ENCODE results near the gene SAG.

The SAG gene

DNA sequence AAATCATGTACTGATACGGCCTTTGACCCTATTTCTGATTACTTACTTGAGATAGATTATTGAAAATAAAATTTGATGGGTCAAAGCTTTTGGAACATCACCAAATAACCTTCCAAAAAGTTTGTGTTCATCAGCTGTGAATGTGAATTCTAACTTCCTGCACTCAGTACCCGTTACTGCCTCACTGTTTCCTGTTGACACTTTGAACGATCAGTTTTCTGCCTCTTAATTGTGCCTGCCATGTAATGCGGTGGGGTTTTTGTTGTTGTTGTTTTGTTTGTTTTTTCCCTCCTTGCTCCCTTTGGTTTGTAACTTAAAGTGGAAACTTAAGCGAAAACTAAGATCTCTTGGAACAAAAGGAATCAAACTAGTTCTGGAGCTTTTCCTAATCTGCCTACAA is 37.2 kb upstream of the SAG start:
- Histone ChIP-seq H3K27ac (ENCODE audit: low read depth, low read length) (no peak overlapping the region), H3K36me3 (ENCODE audit: control insufficient read depth, insufficient read depth, low read length) (peaks cover 96% of the 10 kb centered on the region), H3K4me1 (ENCODE audit: control insufficient read depth, insufficient read depth, low read length) (no peaks in the 10 kb centered on the region)

DNA sequence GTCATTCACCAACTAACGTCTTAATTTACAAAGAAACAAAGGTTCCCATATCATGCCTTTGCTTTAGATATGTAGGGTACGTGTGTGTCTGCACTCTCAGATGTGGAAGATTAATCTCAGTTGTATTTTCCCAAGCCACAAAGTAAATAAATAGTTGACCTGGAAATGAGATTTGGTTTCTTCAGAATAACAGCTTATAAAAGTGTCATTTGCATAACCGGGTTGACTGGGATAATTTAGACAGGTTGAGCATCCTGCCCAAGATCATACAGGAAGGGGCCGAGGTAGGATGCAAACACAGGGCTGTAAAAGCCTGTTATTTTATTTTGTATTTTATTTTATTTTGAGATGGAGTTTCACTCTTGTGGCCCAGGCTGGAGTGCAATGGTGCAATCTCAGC is 36.7 kb upstream of the SAG start:
- H3K4me3 ChIP-seq (ENCODE audit: low read depth, low read length), result no peak overlapping the region
- no peak overlapping the region for H3K9ac ChIP-seq (ENCODE audit: low read length)
- no peaks in the 10 kb centered on the region for H3K4me1 ChIP-seq (ENCODE audit: control insufficient read depth, insufficient read depth, low read length)
- H3K27me3 ChIP-seq (ENCODE audit: control insufficient read depth, insufficient read depth, low read length), result no peaks in the 10 kb centered on the region
- H3K9me3 ChIP-seq (ENCODE audit: control insufficient read depth, insufficient read depth, low read depth, low read length), result no peaks in the 10 kb centered on the region
- H3K36me3 ChIP-seq (ENCODE audit: control insufficient read depth, insufficient read depth, low read length), result peaks cover 96% of the 10 kb centered on the region
- H3K27ac ChIP-seq (ENCODE audit: low read depth, low read length), result no peak overlapping the region

More for the DNA sequence above, 37.2 kb upstream of the SAG start:
- Histone ChIP-seq H3K4me3 (ENCODE audit: low read depth, low read length) (no peak overlapping the region), H3K9me3 (ENCODE audit: control insufficient read depth, insufficient read depth, low read depth, low read length) (no peaks in the 10 kb centered on the region), H3K9ac (ENCODE audit: low read length) (no peak overlapping the region), H3K27me3 (ENCODE audit: control insufficient read depth, insufficient read depth, low read length) (no peaks in the 10 kb centered on the region)

DNA sequence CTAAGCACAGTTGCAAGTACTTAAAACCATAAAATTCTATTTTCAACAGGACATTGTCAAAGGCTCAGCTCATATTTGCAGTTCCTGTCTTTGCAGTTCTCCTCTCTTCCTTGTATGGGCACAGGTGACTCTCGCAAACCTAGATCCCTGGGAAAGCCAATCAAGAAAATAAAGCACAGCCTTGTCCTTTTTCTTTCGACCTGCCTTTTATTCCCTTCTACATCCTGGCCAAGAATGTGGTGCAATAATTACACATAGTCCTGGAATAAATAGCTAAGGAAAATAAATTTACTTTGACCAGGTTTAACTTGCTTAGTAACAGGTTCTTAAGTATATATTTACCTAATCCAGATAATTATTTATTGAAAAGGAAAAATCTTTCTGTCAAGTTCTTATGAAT is 35.9 kb upstream of the SAG start:
- H3K9me3 ChIP-seq (ENCODE audit: control insufficient read depth, insufficient read depth, low read depth, low read length), result no peaks in the 10 kb centered on the region
- no peaks in the 10 kb centered on the region for H3K27me3 ChIP-seq (ENCODE audit: control insufficient read depth, insufficient read depth, low read length)
- H3K4me3 ChIP-seq (ENCODE audit: low read depth, low read length), result no peak overlapping the region
- no peaks in the 10 kb centered on the region for H3K4me1 ChIP-seq (ENCODE audit: control insufficient read depth, insufficient read depth, low read length)
- no peak overlapping the region for H3K9ac ChIP-seq (ENCODE audit: low read length)
- H3K27ac ChIP-seq (ENCODE audit: low read depth, low read length), result no peak overlapping the region
- peaks cover 96% of the 10 kb centered on the region for H3K36me3 ChIP-seq (ENCODE audit: control insufficient read depth, insufficient read depth, low read length)

DNA sequence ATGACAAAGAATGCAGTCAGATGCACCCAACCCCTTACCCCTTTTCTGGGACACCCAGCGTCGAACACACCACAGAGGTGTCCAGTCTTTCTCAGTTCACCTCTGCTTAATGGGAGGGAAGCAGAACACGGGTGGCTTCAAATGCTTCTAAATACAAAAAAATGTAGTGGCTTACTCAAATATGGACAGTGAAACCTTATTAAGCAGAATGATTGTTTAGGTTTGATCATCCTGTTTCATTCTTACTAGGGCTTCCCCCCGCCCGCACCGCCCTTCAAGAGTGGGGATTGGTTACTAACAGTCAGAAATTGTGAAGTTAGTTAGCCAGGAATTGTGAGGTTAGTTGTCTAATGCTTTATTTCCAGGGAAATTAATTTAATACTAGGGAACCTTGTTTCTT is 34.5 kb upstream of the SAG start:
- no peaks in the 10 kb centered on the region for H3K9me3 ChIP-seq (ENCODE audit: control insufficient read depth, insufficient read depth, low read depth, low read length)
- no peak overlapping the region for H3K9ac ChIP-seq (ENCODE audit: low read length)
- no peaks in the 10 kb centered on the region for H3K4me1 ChIP-seq (ENCODE audit: control insufficient read depth, insufficient read depth, low read length)
- no peak overlapping the region for H3K4me3 ChIP-seq (ENCODE audit: low read depth, low read length)
- no peak overlapping the region for H3K27ac ChIP-seq (ENCODE audit: low read depth, low read length)
- H3K36me3 ChIP-seq (ENCODE audit: control insufficient read depth, insufficient read depth, low read length), result peaks cover 96% of the 10 kb centered on the region
- H3K27me3 ChIP-seq (ENCODE audit: control insufficient read depth, insufficient read depth, low read length), result no peaks in the 10 kb centered on the region

DNA sequence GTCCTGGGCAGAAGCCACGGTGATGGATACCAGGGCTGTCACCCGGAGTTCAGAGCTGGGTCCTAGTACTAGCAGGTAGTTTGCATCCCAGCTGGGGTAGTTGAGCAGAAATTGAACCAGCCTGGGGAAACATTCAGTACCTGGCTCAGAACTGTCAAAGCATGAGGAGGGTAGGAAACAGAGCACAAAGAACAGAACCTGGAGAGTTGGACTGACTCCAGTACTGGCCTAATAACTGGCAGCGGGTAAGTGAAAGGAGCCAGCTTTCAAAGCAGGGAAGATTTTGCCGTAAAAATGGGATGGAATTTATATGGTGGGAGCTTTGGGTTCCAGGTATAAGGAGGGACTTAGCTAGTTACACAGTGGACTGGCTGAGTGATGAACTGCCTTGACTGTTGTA is 32.4 kb upstream of the SAG start:
- Histone ChIP-seq H3K9ac (ENCODE audit: low read length) (no peak overlapping the region), H3K4me3 (ENCODE audit: low read depth, low read length) (no peak overlapping the region), H3K9me3 (ENCODE audit: control insufficient read depth, insufficient read depth, low read depth, low read length) (no peaks in the 10 kb centered on the region), H3K27ac (ENCODE audit: low read depth, low read length) (no peak overlapping the region), H3K27me3 (ENCODE audit: control insufficient read depth, insufficient read depth, low read length) (no peaks in the 10 kb centered on the region), H3K4me1 (ENCODE audit: control insufficient read depth, insufficient read depth, low read length) (no peaks in the 10 kb centered on the region), H3K36me3 (ENCODE audit: control insufficient read depth, insufficient read depth, low read length) (peaks cover 96% of the 10 kb centered on the region)

DNA sequence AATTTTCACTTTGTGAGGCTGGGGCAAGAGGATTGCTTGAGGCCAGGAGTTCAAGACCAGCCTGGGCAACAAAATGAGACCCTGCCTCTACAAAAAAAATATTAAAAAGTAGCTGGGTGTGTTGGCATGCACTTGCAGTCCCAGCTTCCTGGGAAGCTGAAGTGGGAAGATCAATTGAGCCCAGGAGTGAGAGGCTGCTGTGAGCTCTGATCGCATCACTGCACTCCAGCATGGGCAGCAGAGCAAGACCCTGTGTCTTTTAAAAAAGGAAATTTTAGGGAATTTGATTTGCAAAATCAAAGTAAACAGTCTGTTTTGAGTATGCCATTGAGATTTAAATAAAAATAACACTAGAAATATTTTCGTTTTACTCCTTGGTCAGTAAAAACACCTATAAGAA is 28.7 kb upstream of the SAG start:
- no peak overlapping the region for H3K27ac ChIP-seq (ENCODE audit: low read depth, low read length)
- H3K4me1 ChIP-seq (ENCODE audit: control insufficient read depth, insufficient read depth, low read length), result no peaks in the 10 kb centered on the region
- no peak overlapping the region for H3K9ac ChIP-seq (ENCODE audit: low read length)
- H3K27me3 ChIP-seq (ENCODE audit: control insufficient read depth, insufficient read depth, low read length), result no peaks in the 10 kb centered on the region
- H3K9me3 ChIP-seq (ENCODE audit: control insufficient read depth, insufficient read depth, low read depth, low read length), result no peaks in the 10 kb centered on the region
- H3K36me3 ChIP-seq (ENCODE audit: control insufficient read depth, insufficient read depth, low read length), result peaks cover 92% of the 10 kb centered on the region
- H3K4me3 ChIP-seq (ENCODE audit: low read depth, low read length), result no peak overlapping the region

DNA sequence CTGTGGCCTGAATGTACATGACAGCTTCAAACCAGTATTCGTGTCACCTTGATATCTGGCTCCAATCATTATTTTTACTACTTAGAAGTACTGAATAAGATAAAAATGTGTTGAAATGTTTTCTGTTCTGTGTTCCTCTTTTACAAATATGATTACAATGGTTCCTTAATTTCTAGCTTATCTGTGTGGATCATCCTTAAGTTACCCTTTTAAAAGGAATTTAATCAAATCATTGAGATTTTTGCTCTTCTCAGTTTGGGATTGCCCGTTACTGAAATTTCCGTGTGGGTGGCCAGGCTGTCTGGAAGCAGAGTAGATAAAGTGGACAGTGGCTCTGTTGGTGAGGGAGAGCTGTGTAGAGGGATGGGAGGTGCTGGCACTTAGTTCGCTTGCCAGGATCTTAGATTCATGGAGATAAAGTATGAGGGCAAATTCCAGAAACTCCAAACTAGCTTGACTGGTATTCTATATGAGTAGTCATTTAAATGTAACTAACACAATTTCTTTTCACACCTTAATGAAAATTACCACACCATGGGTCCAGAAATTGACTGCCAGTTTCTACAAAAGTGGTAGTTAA is 27.4 kb upstream of the SAG start:
- no peaks in the 10 kb centered on the region for H3K9me3 ChIP-seq (ENCODE audit: control insufficient read depth, insufficient read depth, low read depth, low read length)
- no peaks in the 10 kb centered on the region for H3K27me3 ChIP-seq (ENCODE audit: control insufficient read depth, insufficient read depth, low read length)
- no peak overlapping the region for H3K9ac ChIP-seq (ENCODE audit: low read length)
- no peak overlapping the region for H3K27ac ChIP-seq (ENCODE audit: low read depth, low read length)
- H3K4me1 ChIP-seq (ENCODE audit: control insufficient read depth, insufficient read depth, low read length), result no peaks in the 10 kb centered on the region
- H3K36me3 ChIP-seq (ENCODE audit: control insufficient read depth, insufficient read depth, low read length), result peaks cover 90% of the 10 kb centered on the region
- no peak overlapping the region for H3K4me3 ChIP-seq (ENCODE audit: low read depth, low read length)

DNA sequence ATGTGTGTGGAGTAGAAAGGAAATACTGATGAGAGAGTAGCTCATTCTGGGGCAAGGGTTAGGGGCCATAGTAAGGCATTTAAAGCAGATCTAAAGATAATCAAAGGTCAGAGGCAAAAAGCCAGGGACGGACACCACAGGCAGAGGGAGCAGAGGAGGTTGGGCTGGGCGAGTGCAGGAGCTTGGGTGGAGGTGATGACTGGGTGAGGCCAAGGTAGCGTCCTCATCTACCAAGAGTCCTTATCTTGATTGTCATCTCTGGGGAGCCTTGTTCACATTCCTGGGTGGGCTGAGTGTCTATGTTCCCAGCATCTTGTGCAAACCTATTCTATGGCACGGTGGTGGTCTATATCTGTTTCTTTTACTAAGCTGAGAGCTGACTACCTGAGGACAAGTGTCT is 26.1 kb upstream of the SAG start:
- no peak overlapping the region for H3K9ac ChIP-seq (ENCODE audit: low read length)
- H3K4me1 ChIP-seq (ENCODE audit: control insufficient read depth, insufficient read depth, low read length), result no peaks in the 10 kb centered on the region
- peaks cover 88% of the 10 kb centered on the region for H3K36me3 ChIP-seq (ENCODE audit: control insufficient read depth, insufficient read depth, low read length)
- H3K9me3 ChIP-seq (ENCODE audit: control insufficient read depth, insufficient read depth, low read depth, low read length), result no peaks in the 10 kb centered on the region
- H3K27me3 ChIP-seq (ENCODE audit: control insufficient read depth, insufficient read depth, low read length), result no peaks in the 10 kb centered on the region
- no peak overlapping the region for H3K27ac ChIP-seq (ENCODE audit: low read depth, low read length)
- no peak overlapping the region for H3K4me3 ChIP-seq (ENCODE audit: low read depth, low read length)

DNA sequence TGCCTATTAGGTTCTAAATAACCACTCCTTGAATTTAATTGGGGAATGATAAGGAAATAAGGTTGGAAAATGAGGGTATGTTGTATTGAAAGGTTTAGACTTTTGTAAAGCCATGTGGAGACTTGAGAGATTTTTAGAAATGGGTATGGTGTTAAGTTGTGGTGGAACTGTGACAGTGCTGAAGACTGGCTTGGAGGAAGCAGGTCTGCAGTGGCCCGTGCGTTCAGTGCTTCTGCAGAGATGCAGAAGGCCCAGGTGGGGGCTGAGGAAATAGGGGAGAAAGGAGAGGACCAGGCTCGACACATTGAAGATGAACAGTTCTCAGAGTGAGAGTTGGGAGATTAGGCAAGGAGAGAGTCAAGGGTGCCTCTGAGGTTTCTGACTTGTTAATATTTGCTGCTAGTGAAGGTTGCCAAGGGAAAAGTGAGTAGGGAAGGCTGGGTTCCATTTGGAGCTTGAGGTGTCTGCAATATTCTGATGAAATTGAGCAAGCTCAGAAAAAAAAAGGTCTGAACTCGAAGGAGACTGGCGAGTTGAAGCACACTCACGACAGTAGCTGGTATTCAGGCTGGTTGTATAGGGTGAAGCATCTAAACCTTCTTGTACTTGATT is 25.5 kb upstream of the SAG start:
- Histone ChIP-seq H3K36me3 (ENCODE audit: control insufficient read depth, insufficient read depth, low read length) (peaks cover 88% of the 10 kb centered on the region), H3K9me3 (ENCODE audit: control insufficient read depth, insufficient read depth, low read depth, low read length) (no peaks in the 10 kb centered on the region), H3K27me3 (ENCODE audit: control insufficient read depth, insufficient read depth, low read length) (no peaks in the 10 kb centered on the region), H3K9ac (ENCODE audit: low read length) (no peak overlapping the region), H3K27ac (ENCODE audit: low read depth, low read length) (no peak overlapping the region), H3K4me3 (ENCODE audit: low read depth, low read length) (no peak overlapping the region), H3K4me1 (ENCODE audit: control insufficient read depth, insufficient read depth, low read length) (no peaks in the 10 kb centered on the region)

DNA sequence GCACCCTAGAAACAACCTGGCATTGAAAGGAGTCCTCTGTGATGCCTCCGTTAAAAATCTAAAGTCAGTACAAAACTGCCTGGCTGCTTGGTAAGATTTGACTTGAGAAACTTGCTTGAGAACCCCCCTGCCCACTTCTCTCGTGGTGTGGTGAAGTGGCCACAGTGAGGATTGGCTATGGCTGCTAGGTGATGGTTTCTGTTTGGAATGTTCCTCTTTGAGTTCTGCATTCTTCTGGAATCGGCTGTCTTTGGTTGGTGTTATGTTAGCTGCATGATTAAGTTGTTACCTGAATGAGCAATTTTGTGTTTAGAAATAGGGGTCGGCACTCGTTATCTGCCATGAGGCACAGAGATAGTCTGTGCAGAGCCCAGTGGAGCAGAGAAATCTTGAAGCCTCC is 21.7 kb upstream of the SAG start:
- Histone ChIP-seq H3K4me3 (ENCODE audit: low read depth, low read length) (no peak overlapping the region), H3K36me3 (ENCODE audit: control insufficient read depth, insufficient read depth, low read length) (peaks cover 85% of the 10 kb centered on the region), H3K27ac (ENCODE audit: low read depth, low read length) (no peak overlapping the region), H3K9me3 (ENCODE audit: control insufficient read depth, insufficient read depth, low read depth, low read length) (no peaks in the 10 kb centered on the region), H3K4me1 (ENCODE audit: control insufficient read depth, insufficient read depth, low read length) (no peaks in the 10 kb centered on the region), H3K27me3 (ENCODE audit: control insufficient read depth, insufficient read depth, low read length) (no peaks in the 10 kb centered on the region), H3K9ac (ENCODE audit: low read length) (no peak overlapping the region)

DNA sequence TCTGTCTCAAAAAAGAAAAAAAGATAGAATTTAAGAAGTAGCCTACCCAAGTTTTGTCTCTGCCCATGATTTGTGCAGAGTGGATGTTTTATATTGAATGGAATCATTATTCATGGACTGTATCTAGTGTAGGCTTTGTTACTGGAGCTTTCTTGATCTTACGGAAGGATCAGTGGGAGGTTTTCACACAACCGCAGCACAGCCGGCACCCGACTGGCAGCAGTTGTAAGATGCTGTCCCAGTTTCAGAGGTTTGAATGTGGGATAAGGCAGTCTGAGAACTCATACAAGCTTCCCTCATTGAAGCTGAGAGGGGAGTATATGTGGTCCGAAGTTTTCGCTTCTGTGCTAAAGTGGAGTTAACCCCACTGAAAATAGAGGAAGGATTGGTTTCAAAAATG is 19.7 kb upstream of the SAG start:
- Histone ChIP-seq H3K9ac (ENCODE audit: low read length) (no peak overlapping the region), H3K27me3 (ENCODE audit: control insufficient read depth, insufficient read depth, low read length) (no peaks in the 10 kb centered on the region), H3K27ac (ENCODE audit: low read depth, low read length) (no peak overlapping the region), H3K9me3 (ENCODE audit: control insufficient read depth, insufficient read depth, low read depth, low read length) (no peaks in the 10 kb centered on the region), H3K4me3 (ENCODE audit: low read depth, low read length) (no peak overlapping the region), H3K36me3 (ENCODE audit: control insufficient read depth, insufficient read depth, low read length) (peaks cover 85% of the 10 kb centered on the region), H3K4me1 (ENCODE audit: control insufficient read depth, insufficient read depth, low read length) (no peaks in the 10 kb centered on the region)
